Testis (tissue), 3 donors: ENCODE measurements around the gene MYCN. TPM values are rescaled to one million over a fixed set of nuclear protein-coding genes. Genes with fewer than 3 reads are reported as not detected.

Experiments used
- DNase-seq: peaks from one replicate; pipeline ENCODE4 v3.0.0-alpha.2; 2019
- H3K27ac ChIP-seq, 2 donors: fragments of 200-600 bp; sonication (generic); one replicate each; pipeline ENCODE4 v1.5.1; 2019
- H3K27me3 ChIP-seq: fragments of 200-600 bp; sonication (generic); one replicate; pipeline ENCODE4 v1.5.1; 2019
- H3K36me3 ChIP-seq: fragments of 200-600 bp; sonication (generic); one replicate; pipeline ENCODE4 v1.5.1; 2017; ENCODE audit warnings: low read depth; ENCODE audit errors: missing control alignments
- H3K4me1 ChIP-seq: fragments of 200-600 bp; sonication (generic); one replicate; pipeline ENCODE4 v1.5.1; 2019
- H3K4me3 ChIP-seq, 2 donors: fragments of 200-600 bp; sonication (generic); one replicate each; pipeline ENCODE4 v1.5.1; 2017 to 2019
- H3K9me3 ChIP-seq: fragments of 200-600 bp; sonication (generic); one replicate; pipeline ENCODE4 v1.5.1; 2017
- CTCF ChIP-seq, 3 experiments: fragments of 450-650 bp in 2 of 3; fragments of 200-600 bp in 1 of 3; sonication (generic) in 1 of 3; IDR thresholded peaks; one replicate each; pipeline ENCODE4 v1.5.1; 2016 to 2019; ENCODE audit warnings: antibody characterized with exemption in 3 of 3, mild to moderate bottlenecking in 2 of 3, moderate library complexity in 1 of 3
- POLR2A ChIP-seq: fragments of 450-650 bp; IDR thresholded peaks from one replicate; pipeline ENCODE4 v1.6.1; 2017; ENCODE audit warnings: antibody characterized with exemption, mild to moderate bottlenecking, moderate library complexity
- WGBS, 2 donors: methylation state at CpG; one replicate each; pipeline ENCODE4 v1.1.5; 2018; 5-methylcytosine and 5-hydroxymethylcytosine counted together
- intact Hi-C: fragments of 100-400 bp; cut with DNase I; formaldehyde crosslinking; loops from one replicate; pipeline ENCODE4 v1.15.1; 2023; ENCODE audit warnings: low total_unique reads
- polyA plus RNA-seq: library from polyadenylated mRNA; stranded (reverse); fragments of 350-450 nt; fragmentation: Illumina TruSeq; extraction: RNeasy Lipid Tissue Mini Kit (QIAGEN cat#74804); gene quantifications from one replicate; pipeline ENCODE4 v1.2.3, GENCODE V29; 2014; ENCODE audit warnings: low read depth, low replicate concordance; ENCODE audit not compliant: insufficient read depth
- total RNA-seq, 2 donors: library from RNA; depleted of rRNA; stranded (reverse); fragments of >200 nt; gene quantifications; one replicate each; pipeline ENCODE4 v1.2.3, GENCODE V29; 2016

MYCN gene
- total and polyA plus RNA-seq, 3 donors from 2014 or later, result 6.9 to 8.1 (median 6.9) TPM

GRCh38 chr2:15930589-15931318 is 9.6 kb upstream of the MYCN start:
- Histone ChIP-seq H3K4me1 (no peaks in the 10 kb centered on the region), H3K27ac (no peak overlapping the region), H3K27me3 (no peaks in the 10 kb centered on the region), H3K36me3 (no peaks in the 10 kb centered on the region), H3K9me3 (no peaks in the 10 kb centered on the region), H3K4me3 (no peak overlapping the region)
- intact Hi-C loops, result loop anchor here (10.0 kb wide), 1 partner anchor 674 kb away; no protein-coding TSS in a partner anchor
- no peak for DNase-seq
- WGBS, 2 donors, result 93% methylated on average over 5 of the region's 5 CpGs
- TF ChIP-seq POLR2A (no peak), CTCF (IDR thresholded peaks at IDR 0.05) (no peak)

DNA sequence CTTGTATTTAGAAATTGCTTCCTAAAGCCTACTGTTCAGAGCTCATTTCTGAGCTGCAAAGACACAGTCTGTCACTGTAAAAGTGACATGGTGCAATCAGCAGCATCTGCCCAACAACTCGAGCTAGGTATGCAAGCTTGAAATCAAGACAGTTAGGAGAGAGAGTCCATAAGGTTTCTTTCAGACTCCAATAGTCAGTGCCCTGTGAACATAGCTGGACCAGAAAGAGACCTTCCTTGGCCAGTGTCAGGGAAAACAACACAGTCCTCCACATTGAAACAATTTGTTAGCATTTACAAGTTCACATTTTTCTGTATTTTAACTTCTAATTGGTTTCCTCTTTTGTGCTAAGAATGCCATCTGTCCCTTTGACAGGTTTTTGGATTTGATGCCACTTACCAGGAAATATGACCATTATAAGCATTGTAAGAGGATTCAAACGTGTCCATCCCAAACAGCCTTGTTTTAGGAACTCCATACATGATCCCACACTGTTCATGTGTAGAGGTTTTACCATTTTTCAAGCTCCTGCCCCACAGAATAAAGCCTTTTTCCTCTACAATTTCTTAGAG is 8.9 kb upstream of the MYCN start:
- no peaks in the 10 kb centered on the region for H3K27me3 ChIP-seq
- H3K4me1 ChIP-seq, result no peaks in the 10 kb centered on the region
- no peaks in the 10 kb centered on the region for H3K9me3 ChIP-seq
- no peak overlapping the region for H3K4me3 ChIP-seq
- H3K27ac ChIP-seq, result no peak overlapping the region
- no peaks in the 10 kb centered on the region for H3K36me3 ChIP-seq
- DNase-seq, result no peak
- TF ChIP-seq POLR2A, result no peak
- WGBS, 2 donors, result 69 to 76% methylated on average over 2 of the region's 2 CpGs
- intact Hi-C loops, result loop anchor here (10.0 kb wide), 1 partner anchor 673 kb away; no protein-coding TSS in a partner anchor

- Histone ChIP-seq H3K27me3 (no peaks in the 10 kb centered on the region), H3K27ac (no peak overlapping the region), H3K9me3 (no peaks in the 10 kb centered on the region), H3K4me1 (no peaks in the 10 kb centered on the region), H3K4me3 (no peak overlapping the region), H3K36me3 (no peaks in the 10 kb centered on the region)
- intact Hi-C loops, result loop anchor here (10.0 kb wide), 1 partner anchor 673 kb away; no protein-coding TSS in a partner anchor
- DNase-seq, result no peak
- 89 to 95% methylated on average over 5 of the region's 5 CpGs for WGBS, 2 donors
- no peak for TF ChIP-seq CTCF (IDR thresholded peaks at IDR 0.05)
- TF ChIP-seq POLR2A, result no peak
These were observed 8.4 kb upstream of the MYCN start for GRCh38 chr2:15931950-15932349.

GRCh38 chr2:15932394-15933183 is 7.8 kb upstream of the MYCN start:
- 92 to 95% methylated on average over 21 of the region's 21 CpGs for WGBS, 2 donors
- no peaks in the 10 kb centered on the region for H3K4me1 ChIP-seq
- H3K9me3 ChIP-seq, result no peaks in the 10 kb centered on the region
- no peak for DNase-seq
- TF ChIP-seq CTCF (IDR thresholded peaks at IDR 0.05) (no peak), POLR2A (no peak)
- no peak overlapping the region for H3K4me3 ChIP-seq
- no peaks in the 10 kb centered on the region for H3K27me3 ChIP-seq
- intact Hi-C loops, result loop anchor here (10.0 kb wide), 1 partner anchor 672 kb away; no protein-coding TSS in a partner anchor
- H3K36me3 ChIP-seq, result no peaks in the 10 kb centered on the region
- H3K27ac ChIP-seq, result no peak overlapping the region
